GM23338 (cell line): ENCODE results near the gene KCNJ16. TPM values are rescaled to one million over a fixed set of nuclear protein-coding genes. Genes with fewer than 3 reads are reported as not detected.
A peak's percentile ranks its signal among the peaks of the same experiment; 100 is the strongest.

Experiments used
- ATAC-seq: fragments of 200-7000 bp; cut with Tn5 transposase; 3 replicates; pipeline ENCODE4 v1.9.1; 2020
- DNase-seq: peaks from one replicate; pipeline ENCODE4 v3.0.0-alpha.2; 2015; ENCODE audit warnings: low spot score
- H2AFZ ChIP-seq: fragments of 200-600 bp; sonication (generic); 2 replicates; pipeline ENCODE4 v1.8.0; 2016; ENCODE audit warnings: antibody characterized with exemption, mild to moderate bottlenecking, moderate library complexity
- H3F3A ChIP-seq: fragments of 200-600 bp; sonication (generic); replicated peaks from 2 replicates; pipeline ENCODE4 v1.8.0; 2017; ENCODE audit warnings: antibody characterized with exemption, mixed run types, low read depth
- H3K27ac ChIP-seq: fragments of 200-600 bp; sonication (generic); 2 replicates; pipeline ENCODE4 v1.6.1; 2016; ENCODE audit warnings: low read depth
- H3K27me3 ChIP-seq: fragments of 200-600 bp; sonication (generic); 2 replicates; pipeline ENCODE4 v1.8.0; 2016; ENCODE audit warnings: mild to moderate bottlenecking, mixed run types, moderate library complexity; ENCODE audit not compliant: insufficient read depth
- H3K36me3 ChIP-seq: fragments of 200-600 bp; sonication (generic); 2 replicates; pipeline ENCODE4 v1.8.0; 2016; ENCODE audit warnings: mild to moderate bottlenecking; ENCODE audit not compliant: insufficient read depth
- H3K4me1 ChIP-seq: fragments of 200-600 bp; sonication (generic); 2 replicates; pipeline ENCODE4 v1.8.0; 2016; ENCODE audit warnings: mild to moderate bottlenecking, moderate library complexity; ENCODE audit not compliant: insufficient read depth
- H3K4me2 ChIP-seq: fragments of 200-600 bp; sonication (generic); 2 replicates; pipeline ENCODE4 v1.7.1; 2017; ENCODE audit warnings: mixed run types
- H3K4me3 ChIP-seq: fragments of 200-600 bp; sonication (generic); 2 replicates; pipeline ENCODE4 v1.6.1; 2016; ENCODE audit warnings: mixed run types
- H3K79me2 ChIP-seq: fragments of 200-600 bp; sonication (generic); replicated peaks from 2 replicates; pipeline ENCODE4 v1.8.0; 2017; ENCODE audit warnings: mild to moderate bottlenecking; ENCODE audit not compliant: insufficient read depth
- H3K9me2 ChIP-seq: fragments of 200-600 bp; sonication (generic); 2 replicates; pipeline ENCODE4 v1.8.0; 2017; ENCODE audit not compliant: insufficient read depth
- H4K20me1 ChIP-seq: fragments of 200-600 bp; sonication (generic); replicated peaks from 2 replicates; pipeline ENCODE4 v1.8.0; 2017; ENCODE audit warnings: mild to moderate bottlenecking; ENCODE audit not compliant: insufficient read depth
- H3K27ac Mint-ChIP-seq: 2 replicates; pipeline ENCODE4 v1.8.0; 2020; ENCODE audit warnings: inconsistent platforms, mild to moderate bottlenecking, moderate library complexity, mixed read lengths
- H3K27me3 Mint-ChIP-seq: 3 replicates; pipeline ENCODE4 v1.8.0; 2022; ENCODE audit warnings: low read depth, mild to moderate bottlenecking, moderate library complexity, mixed read lengths, inconsistent platforms; ENCODE audit not compliant: insufficient read depth, poor library complexity
- H3K36me3 Mint-ChIP-seq: 3 replicates; pipeline ENCODE4 v1.8.0; 2021; ENCODE audit warnings: low read depth, mild to moderate bottlenecking, inconsistent platforms, moderate library complexity, mixed read lengths
- H3K4me1 Mint-ChIP-seq: 3 replicates; pipeline ENCODE4 v1.8.0; 2020; ENCODE audit warnings: mild to moderate bottlenecking, inconsistent platforms, mixed read lengths
- H3K4me3 Mint-ChIP-seq: 3 replicates; pipeline ENCODE4 v1.8.0; 2021; ENCODE audit warnings: moderate library complexity, mild to moderate bottlenecking, inconsistent platforms, mixed read lengths
- H3K9me3 Mint-ChIP-seq: 3 replicates; pipeline ENCODE4 v1.8.0; 2020; ENCODE audit warnings: moderate library complexity, mild to moderate bottlenecking, inconsistent platforms, mixed read lengths
- CREB1 ChIP-seq: fragments of 250-450 bp; sonication (Bioruptor Pico); IDR thresholded peaks from 2 replicates; pipeline ENCODE4 v1.5.0; 2020; ENCODE audit warnings: low read depth, mild to moderate bottlenecking, moderate library complexity
- CTCF ChIP-seq, 2 experiments: fragments of 200-600 bp in 1 of 2; sonication (generic) in 1 of 2; conservative IDR thresholded peaks; 2 replicates each; pipeline versions ENCODE4 v1.5.1 to v1.6.1; 2016 to 2017; ENCODE audit warnings: antibody characterized with exemption in 2 of 2, low read depth in 2 of 2, mild to moderate bottlenecking in 2 of 2, moderate library complexity in 1 of 2
- ETS1 ChIP-seq: IDR thresholded peaks from 2 replicates; pipeline ENCODE4 v1.6.1; 2016; ENCODE audit warnings: antibody characterized with exemption
- NANOG ChIP-seq: IDR thresholded peaks from 2 replicates; pipeline ENCODE4 v1.6.1; 2016; ENCODE audit warnings: antibody characterized with exemption, borderline replicate concordance
- POLR2AphosphoS5 ChIP-seq: IDR thresholded peaks from 2 replicates; pipeline ENCODE4 v1.6.1; 2016; ENCODE audit warnings: antibody characterized with exemption, low read depth
- REST ChIP-seq: IDR thresholded peaks from one replicate; pipeline ENCODE4 v1.6.1; 2018; ENCODE audit warnings: antibody characterized with exemption; ENCODE audit not compliant: unreplicated experiment
- polyA plus RNA-seq: library from polyadenylated mRNA; unstranded; fragments of >200 nt; fragmentation: Nextera tagmentation; extraction: Ambion mirVana; gene quantifications from 2 replicates; pipeline ENCODE4 v1.2.1, GENCODE V29; 2016
- total RNA-seq: library from RNA; depleted of rRNA; stranded (reverse); fragments of >200 nt; shearing (Covaris generic); gene quantifications from 2 replicates; pipeline ENCODE4 v1.2.3, GENCODE V29; 2014

KCNJ16 gene
- total and polyA plus RNA-seq, 2 experiments from 2014 or later, result not detected

- DNase-seq (no peak), ATAC-seq (no peak)
- Histone ChIP-seq H2AFZ (no peak overlapping the region), H3K27me3 (no peaks in the 10 kb centered on the region), H3K9me2 (no peaks in the 10 kb centered on the region), H3K27ac (no peak overlapping the region), H4K20me1 (no peaks in the 10 kb centered on the region), H3K36me3 (no peaks in the 10 kb centered on the region), H3K4me2 (no peak overlapping the region), H3K4me3 (no peak overlapping the region), H3K79me2 (no peaks in the 10 kb centered on the region), H3F3A (no peaks in the 10 kb centered on the region), H3K4me1 (no peaks in the 10 kb centered on the region)
- Mint-ChIP-seq H3K9me3 (no peaks in the 10 kb centered on the region), H3K27ac (no peak overlapping the region), H3K36me3 (no peaks in the 10 kb centered on the region), H3K4me3 (no peak overlapping the region), H3K4me1 (no peaks in the 10 kb centered on the region), H3K27me3 (no peaks in the 10 kb centered on the region)
- TF ChIP-seq NANOG (no peak), ETS1 (no peak), CTCF (conservative IDR thresholded peaks at IDR 0.05; ENCODE audit: low read depth in 2 of 2) (no peak)
These were observed 24.9 kb downstream of the KCNJ16 start for GRCh38 chr17:70099884-70100283.

GRCh38 chr17:70100983-70101382 lies 26.0 kb downstream of the KCNJ16 start:
- no peak for ATAC-seq
- H3K9me3 Mint-ChIP-seq, result no peaks in the 10 kb centered on the region
- TF ChIP-seq CREB1, result no peak
- TF ChIP-seq POLR2AphosphoS5, result no peak
- no peak for TF ChIP-seq REST
- TF ChIP-seq CTCF (conservative IDR thresholded peaks at IDR 0.05; ENCODE audit: low read depth in 2 of 2), result peak; percentile 27 to 46; a peak in 2 of 4 replicates

More at GRCh38 chr17:70100983-70101382, 26.0 kb downstream of the KCNJ16 start:
- no peaks in the 10 kb centered on the region for H3K36me3 Mint-ChIP-seq
- H3K4me1 ChIP-seq, result no peaks in the 10 kb centered on the region
- DNase-seq, result no peak
- H3K27me3 ChIP-seq, result no peaks in the 10 kb centered on the region
- no peak overlapping the region for H3K27ac ChIP-seq
- no peak overlapping the region for H3K4me3 ChIP-seq
- H3K79me2 ChIP-seq, result no peaks in the 10 kb centered on the region
- no peak overlapping the region for H3K27ac Mint-ChIP-seq
- peak overlapping the region; percentile 21; the same call in 1 of the 2 replicates for H2AFZ ChIP-seq
- H3F3A ChIP-seq, result no peaks in the 10 kb centered on the region
- no peaks in the 10 kb centered on the region for H3K9me2 ChIP-seq
- no peak overlapping the region for H3K4me3 Mint-ChIP-seq
- no peaks in the 10 kb centered on the region for H3K4me1 Mint-ChIP-seq
- no peaks in the 10 kb centered on the region for H4K20me1 ChIP-seq
- H3K36me3 ChIP-seq, result no peaks in the 10 kb centered on the region
- H3K4me2 ChIP-seq, result no peak overlapping the region
- no peaks in the 10 kb centered on the region for H3K27me3 Mint-ChIP-seq
